Stimulated activated CD8-positive, alpha-beta memory T cell treated with anti-CD3 and anti-CD28 coated beads, Interleukin-4, amount 100 ng/mL, for 4 hours (primary cell): Measurements from ENCODE around the gene PAIP2.
"Not testable (repeated sequence)": the region's sequence is repeated elsewhere in the genome, so short reads cannot be mapped to it uniquely, and the experiment has no call there.

Experiments used
- DNase-seq, 2 donors: peaks; one replicate each; pipeline ENCODE4 v3.0.0-alpha.2; 2020; ENCODE audit warnings: low read depth in 2 of 2, low spot score in 1 of 2

The PAIP2 gene

DNA sequence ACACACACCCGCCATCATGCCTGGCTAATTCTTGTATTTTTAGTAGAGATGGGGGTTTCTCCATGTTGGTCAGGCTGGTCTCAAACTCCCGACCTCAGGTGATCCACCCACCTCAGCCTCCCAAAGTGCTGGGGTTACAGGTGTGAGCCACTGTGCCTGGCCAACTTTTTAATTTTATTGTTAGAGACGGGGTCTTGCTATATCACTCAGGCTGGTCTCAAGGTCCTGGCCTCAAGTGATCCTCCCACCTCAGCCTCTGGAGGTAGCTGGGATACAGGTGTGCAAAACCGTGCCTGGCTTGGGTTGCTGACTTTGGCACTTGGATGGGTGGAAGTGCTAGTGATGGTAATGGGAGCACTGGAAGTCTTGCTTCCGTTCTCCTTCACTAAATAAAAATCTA, 67.5 kb downstream of the PAIP2 start:
- DNase-seq: not testable (repeated sequence)

DNA sequence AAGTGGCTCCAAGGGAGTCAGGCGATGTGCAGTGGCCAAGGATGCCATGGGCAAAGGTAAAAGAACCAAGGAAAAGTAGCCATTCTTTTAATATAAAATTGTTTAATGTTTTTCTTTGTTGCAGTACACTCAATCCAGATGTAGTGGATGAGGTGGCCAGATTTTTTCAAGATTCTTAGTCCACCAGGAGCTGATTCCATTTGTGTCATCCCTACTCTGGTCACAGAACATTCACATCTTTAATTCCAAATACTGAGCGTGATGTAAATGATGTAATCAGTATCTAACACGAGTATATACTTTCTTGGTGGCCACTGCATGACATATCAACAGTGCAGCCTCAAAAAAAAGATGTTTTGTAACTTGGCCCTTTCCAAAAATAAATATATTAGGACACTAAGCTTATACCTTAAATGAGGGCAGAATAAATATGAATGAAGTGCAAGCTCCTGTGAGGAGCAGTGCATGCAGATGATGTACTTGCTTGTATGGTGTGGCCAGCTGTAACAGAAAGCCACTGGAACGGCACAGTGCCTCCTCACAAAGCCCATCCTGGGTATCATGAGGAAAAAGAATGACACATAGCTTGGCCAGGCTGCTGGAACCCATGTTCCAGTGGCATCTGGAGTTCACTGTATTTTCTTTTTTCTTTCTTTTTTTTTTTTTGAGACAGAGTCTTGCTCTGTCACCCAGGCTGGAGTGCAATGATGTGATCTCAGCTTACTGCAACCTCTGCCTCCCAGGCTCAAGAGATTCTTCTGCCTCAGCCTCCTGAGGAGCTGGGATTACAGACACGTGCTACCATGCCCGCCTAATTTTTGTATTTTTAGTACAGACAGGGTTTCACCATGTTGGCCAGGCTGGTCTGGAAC, 68.7 kb downstream of the PAIP2 start:
- no peak for DNase-seq

DNA sequence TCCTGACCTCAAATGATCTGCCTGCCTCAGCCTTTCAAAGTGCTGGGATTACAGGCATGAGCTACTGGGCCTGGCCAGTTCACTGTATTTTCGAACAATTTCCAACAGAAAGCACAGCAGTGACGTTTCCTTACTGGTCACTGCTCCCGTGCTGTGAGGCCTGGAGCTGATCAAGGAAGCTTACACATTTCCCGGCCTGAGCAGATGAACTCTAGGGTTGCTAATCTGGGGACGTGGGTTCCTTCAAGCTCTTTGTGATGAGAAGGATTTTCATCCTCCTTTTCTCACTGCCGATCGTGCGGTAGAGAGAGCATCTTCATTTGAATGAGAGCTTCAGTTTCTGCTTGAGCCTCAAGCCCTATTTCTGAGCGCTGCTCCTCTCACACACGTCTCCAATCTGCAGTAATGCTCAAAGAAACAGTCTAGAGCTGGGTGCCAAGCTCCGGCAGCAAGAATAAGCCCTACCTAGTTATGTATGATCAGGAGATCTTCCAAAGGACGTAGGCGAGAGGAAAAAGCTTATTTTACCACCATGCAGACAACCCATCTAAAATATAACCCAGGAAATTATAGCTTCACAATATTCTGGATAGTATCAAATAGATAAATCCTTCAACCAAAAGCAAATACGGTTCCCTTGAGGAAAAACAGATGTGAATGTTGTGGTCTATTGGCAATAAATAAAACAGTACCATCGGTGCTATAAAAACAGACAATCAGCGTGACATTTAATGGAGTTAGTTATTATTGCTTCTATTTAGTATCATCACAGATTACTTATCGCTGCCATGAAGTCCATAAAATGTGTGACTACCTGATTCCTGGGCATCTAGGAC, 69.6 kb downstream of the PAIP2 start:
- DNase-seq: no peak

DNA sequence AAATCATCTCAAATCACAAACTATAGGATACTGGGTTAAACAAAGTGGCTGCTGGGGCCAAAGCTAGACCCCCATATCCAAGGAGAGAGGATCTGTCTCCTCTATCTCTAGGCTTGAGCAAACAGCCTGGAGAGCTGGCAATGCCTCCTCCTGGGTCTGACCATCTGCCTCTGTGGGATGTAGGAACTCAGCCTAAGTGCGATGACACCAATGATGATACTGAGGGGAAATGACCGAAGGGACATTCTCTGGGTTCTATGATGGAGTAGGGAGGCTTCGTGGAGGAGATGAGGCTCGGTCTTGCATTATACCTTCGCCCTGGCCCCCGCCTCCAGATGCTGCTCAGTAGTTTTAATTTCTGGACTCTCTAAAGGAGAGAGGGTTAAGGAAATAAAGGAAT, 71.5 kb downstream of the PAIP2 start:
- DNase-seq: no peak

DNA sequence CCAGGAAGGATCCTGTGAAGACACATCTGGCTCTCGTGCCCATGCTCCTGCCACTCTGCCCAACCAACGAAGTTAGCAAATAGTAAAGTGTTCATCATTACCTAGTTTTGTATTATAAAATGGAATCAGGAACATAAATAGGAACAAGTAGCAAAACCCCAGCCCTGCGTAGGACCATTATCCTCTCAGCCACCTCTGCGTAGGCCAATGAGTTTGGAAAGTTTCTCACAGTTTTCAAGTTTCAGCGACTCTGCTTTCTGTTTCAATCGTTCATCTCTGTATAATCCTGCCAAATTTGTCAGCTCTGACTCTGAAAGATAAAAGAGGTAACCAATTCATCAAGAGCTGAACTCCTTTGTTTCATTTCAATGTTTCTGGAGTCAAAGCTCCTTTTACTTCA, 72.3 kb downstream of the PAIP2 start:
- no peak for DNase-seq

DNA sequence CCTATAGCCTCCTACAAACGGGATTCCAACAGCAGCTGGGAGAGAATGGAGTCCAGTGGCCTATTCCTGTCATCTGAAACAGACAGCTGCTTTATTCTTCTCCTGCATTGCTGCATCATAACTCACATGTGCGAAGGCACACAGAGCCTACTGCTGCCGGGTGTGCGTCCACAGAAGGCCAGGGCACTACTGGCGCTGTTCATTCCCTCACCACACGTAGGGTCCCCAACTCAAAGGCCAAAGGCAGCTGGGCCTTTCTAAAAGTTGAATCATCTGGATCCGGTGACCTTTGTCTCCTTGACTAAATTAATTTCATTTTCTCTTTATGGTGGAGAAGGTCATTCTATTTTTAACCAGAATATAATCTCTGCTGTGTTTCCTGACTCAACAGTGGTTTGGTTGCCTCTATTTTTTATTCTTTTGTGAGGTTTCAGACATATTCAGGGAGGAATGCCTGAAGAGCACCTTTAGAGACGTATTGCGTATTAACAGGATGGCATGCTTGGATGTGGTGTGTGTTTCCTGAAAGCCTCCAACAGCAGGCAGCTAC, 73.0 kb downstream of the PAIP2 start:
- DNase-seq: no peak

DNA sequence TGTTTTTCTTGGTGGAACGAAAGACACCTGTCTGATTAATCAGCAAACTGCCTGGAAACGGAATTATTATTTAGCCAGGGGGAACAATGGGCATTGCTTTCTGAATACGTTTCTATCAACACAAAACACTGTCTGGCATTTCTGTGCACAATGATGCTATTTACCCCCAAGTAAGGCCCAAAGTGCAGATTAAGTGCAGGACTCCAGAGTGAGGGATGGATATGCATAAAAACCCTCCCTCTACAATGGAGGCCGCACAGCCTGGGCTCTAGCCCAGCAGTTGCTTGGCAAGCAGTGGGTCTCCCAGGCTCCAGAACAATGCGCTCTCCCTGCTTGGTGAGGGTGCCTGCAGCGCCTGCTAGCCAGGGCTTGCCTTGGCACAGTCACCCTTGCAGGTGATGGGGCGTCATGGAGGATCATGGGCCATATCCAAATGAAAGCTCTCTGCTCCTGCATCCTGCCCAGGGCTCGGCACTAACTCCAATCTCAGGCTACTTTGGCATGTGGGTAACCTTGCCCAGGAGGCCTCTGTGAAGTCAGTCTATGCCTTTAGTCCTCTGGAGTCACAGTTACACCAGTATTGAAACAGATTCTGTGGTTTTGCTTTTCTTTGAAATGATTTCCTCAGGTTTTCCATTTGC, 73.7 kb downstream of the PAIP2 start:
- DNase-seq: no peak

DNA sequence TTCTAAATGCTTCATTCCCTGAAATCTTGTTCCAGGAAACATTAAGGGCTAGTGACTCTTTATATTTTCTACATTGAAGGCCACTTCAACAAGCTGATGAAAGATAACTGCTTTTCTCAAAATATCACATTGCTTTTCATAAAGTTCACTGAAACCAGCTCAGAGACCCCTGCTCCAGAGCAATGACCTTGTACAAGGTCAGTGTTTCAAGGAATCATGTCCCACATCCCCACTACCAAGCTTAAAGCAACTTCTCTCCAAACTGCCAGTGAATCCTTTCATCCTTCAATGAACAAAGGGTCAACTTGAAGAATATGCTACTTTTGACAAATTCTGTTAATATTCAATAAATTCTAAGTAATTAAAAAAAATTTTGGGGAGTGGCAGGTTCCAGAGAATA, 74.2 kb downstream of the PAIP2 start:
- no peak for DNase-seq

DNA sequence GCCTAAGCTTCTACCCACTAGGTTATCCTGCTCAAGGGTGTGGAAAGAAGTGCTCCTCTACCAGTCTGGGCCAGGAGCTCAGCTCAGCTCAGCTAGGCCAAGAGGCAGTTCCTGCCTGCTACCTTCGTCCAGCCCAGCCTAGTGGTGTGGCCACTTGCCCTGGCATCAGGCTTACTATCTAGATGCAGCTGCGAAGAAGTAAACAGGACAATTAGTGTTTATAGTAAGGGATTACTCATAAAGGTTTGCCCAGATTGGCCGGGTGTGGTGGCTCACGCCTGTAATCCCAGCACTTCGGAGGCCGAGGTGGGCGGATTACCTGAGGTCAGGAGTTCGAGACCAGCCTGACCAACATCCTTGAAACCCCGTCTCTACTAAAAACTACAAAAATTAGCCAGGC, 75.0 kb downstream of the PAIP2 start:
- no peak for DNase-seq

DNA sequence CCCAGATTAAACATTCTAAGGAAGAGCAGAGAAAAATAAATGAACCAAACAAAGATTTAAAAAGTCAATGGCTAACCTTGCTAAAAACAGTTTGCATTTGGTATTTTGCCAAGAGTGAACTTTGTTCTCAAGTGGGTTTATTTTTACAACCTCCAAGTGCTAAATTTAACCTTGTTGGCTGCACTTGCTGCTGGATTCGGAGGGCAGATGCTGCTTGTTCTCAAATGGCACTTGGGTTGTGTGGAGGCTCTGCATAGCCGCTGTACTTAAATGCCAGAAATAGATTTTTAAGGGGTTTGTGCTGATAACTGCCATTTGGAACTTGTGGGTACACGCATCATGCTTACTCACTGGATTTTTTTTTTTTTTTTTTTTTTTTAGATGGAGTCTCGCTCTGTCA, 75.6 kb downstream of the PAIP2 start:
- no peak for DNase-seq

DNA sequence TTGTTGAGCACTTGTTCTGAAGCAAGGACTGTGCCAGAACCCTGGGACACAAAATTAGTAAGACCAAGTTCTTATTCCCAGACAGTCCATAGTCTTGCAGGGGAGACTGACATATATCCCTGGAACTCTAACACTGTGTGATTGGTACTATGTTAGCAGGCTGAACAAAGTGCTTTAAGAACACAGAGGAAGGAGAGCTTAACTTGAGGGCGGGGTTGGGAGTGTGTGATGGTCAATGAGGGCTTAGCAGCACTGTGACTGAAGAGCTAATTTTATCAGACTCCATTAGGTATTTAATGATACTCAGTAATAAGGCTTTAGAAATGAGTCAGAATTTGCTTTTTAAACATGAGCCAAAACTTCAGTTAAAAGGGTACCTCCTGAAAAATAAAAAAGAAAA, 77.1 kb downstream of the PAIP2 start:
- DNase-seq: no peak
